Gastroesophageal sphincter (tissue), 3 donors: ENCODE measurements around the gene FNIP2.

ENCODE experiments used
- POLR2A ChIP-seq, 2 donors: fragments of 450-650 bp; IDR thresholded peaks; one replicate each; pipeline ENCODE4 v1.6.1; 2017; ENCODE audit warnings: antibody characterized with exemption in 2 of 2, mild to moderate bottlenecking in 2 of 2, moderate library complexity in 1 of 2
- POLR2AphosphoS5 ChIP-seq: sonication (generic); formaldehyde crosslinking; IDR thresholded peaks from one replicate; pipeline ENCODE4 v1.6.1; 2017; ENCODE audit warnings: antibody characterized with exemption
- TF ChIP-seq, protein P1 (sequence below), 4 experiments: fragments of 200-600 bp in 2 of 4; fragments of 450-650 bp in 2 of 4; sonication (generic) in 1 of 4; IDR thresholded peaks; one replicate each; pipeline ENCODE4 v1.5.1; 2017 to 2019; ENCODE audit warnings: antibody characterized with exemption in 4 of 4, mild to moderate bottlenecking in 2 of 4, moderate library complexity in 2 of 4

DNA sequence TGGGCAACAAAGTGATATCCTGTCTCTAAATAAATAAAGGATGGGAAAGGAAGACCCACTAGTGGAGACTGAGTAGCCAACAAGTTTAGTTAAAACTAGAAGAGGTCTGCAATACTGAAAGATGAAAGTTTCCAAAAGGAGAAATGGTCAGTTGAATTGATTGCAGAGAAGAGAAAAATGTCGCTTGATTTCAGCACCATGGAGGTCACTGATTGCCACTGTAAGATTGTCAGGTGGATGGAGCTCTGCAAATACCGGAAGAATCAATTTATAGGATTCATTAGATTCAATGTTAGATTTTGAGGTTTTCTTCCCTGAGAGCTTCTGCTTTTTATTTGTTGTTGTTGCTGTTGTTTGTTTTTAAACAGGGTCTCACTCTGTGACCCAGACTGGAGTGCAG, 5.4 kb upstream of the FNIP2 start:
- TF ChIP-seq, protein P1, sequence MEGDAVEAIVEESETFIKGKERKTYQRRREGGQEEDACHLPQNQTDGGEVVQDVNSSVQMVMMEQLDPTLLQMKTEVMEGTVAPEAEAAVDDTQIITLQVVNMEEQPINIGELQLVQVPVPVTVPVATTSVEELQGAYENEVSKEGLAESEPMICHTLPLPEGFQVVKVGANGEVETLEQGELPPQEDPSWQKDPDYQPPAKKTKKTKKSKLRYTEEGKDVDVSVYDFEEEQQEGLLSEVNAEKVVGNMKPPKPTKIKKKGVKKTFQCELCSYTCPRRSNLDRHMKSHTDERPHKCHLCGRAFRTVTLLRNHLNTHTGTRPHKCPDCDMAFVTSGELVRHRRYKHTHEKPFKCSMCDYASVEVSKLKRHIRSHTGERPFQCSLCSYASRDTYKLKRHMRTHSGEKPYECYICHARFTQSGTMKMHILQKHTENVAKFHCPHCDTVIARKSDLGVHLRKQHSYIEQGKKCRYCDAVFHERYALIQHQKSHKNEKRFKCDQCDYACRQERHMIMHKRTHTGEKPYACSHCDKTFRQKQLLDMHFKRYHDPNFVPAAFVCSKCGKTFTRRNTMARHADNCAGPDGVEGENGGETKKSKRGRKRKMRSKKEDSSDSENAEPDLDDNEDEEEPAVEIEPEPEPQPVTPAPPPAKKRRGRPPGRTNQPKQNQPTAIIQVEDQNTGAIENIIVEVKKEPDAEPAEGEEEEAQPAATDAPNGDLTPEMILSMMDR (IDR thresholded peaks at IDR 0.05): no peak
- TF ChIP-seq POLR2AphosphoS5: no peak
- no peak for TF ChIP-seq POLR2A (IDR thresholded peaks at IDR 0.05)
